Smooth muscle cell (in vitro differentiated cells): ENCODE data around the gene TCF12. TPM values are rescaled to one million over a fixed set of nuclear protein-coding genes. Genes with fewer than 3 reads are reported as not detected.
A peak's percentile ranks its signal among the peaks of the same experiment; 100 is the strongest.

Experiments
- DNase-seq: peaks from one replicate; lab custom pipeline; 2025; ENCODE audit not compliant: unreplicated experiment; lab: John Stamatoyannopoulos, UW
- H2AFZ ChIP-seq: fragments of 200-600 bp; sonication (generic); 2 replicates; pipeline ENCODE4 v1.6.0; 2016; ENCODE audit warnings: antibody characterized with exemption, low read depth, mild to moderate bottlenecking
- H3F3A ChIP-seq: fragments of 200-600 bp; sonication (generic); 2 replicates; pipeline ENCODE4 v1.6.0; 2017; ENCODE audit warnings: antibody characterized with exemption, low read depth
- H3K27ac ChIP-seq: fragments of 200-600 bp; sonication (generic); 2 replicates; pipeline ENCODE4 v1.5.1; 2016; ENCODE audit warnings: low read depth, mild to moderate bottlenecking
- H3K27me3 ChIP-seq: fragments of 200-600 bp; sonication (generic); 2 replicates; pipeline ENCODE4 v1.6.1; 2016; ENCODE audit warnings: low read depth, mild to moderate bottlenecking
- H3K36me3 ChIP-seq: fragments of 200-600 bp; sonication (generic); 2 replicates; pipeline ENCODE4 v1.5.1; 2016; ENCODE audit warnings: low read depth
- H3K4me1 ChIP-seq: fragments of 200-600 bp; sonication (generic); 2 replicates; pipeline ENCODE4 v1.5.1; 2016; ENCODE audit warnings: low read depth
- H3K4me2 ChIP-seq: fragments of 200-600 bp; sonication (generic); 2 replicates; pipeline ENCODE4 v1.6.0; 2016; ENCODE audit warnings: mild to moderate bottlenecking
- H3K4me3 ChIP-seq: fragments of 200-600 bp; sonication (generic); 2 replicates; pipeline ENCODE4 v1.5.1; 2016; ENCODE audit warnings: mild to moderate bottlenecking
- H3K79me2 ChIP-seq: fragments of 200-600 bp; sonication (generic); 2 replicates; pipeline ENCODE4 v1.6.0; 2016; ENCODE audit warnings: low read depth, mild to moderate bottlenecking
- H3K9ac ChIP-seq: fragments of 200-600 bp; sonication (generic); 2 replicates; pipeline ENCODE4 v1.6.0; 2016; ENCODE audit warnings: low read depth
- H3K9me3 ChIP-seq: fragments of 200-600 bp; sonication (generic); replicated peaks from 2 replicates; pipeline ENCODE4 v1.5.1; 2016; ENCODE audit warnings: low read depth
- H4K20me1 ChIP-seq: fragments of 200-600 bp; sonication (generic); 2 replicates; pipeline ENCODE4 v1.6.0; 2016; ENCODE audit warnings: low read depth
- CTCF ChIP-seq: fragments of 200-600 bp; sonication (generic); IDR thresholded peaks from 2 replicates; pipeline ENCODE4 v1.5.1; 2017; ENCODE audit warnings: borderline replicate concordance, mild to moderate bottlenecking, antibody characterized with exemption; ENCODE audit not compliant: insufficient read depth, poor library complexity, severe bottlenecking
- WGBS: methylation state at CpG from one replicate; pipeline ENCODE4 v1.1.7; 2016; ENCODE audit warnings: low lambda C conversion rate; 5-methylcytosine and 5-hydroxymethylcytosine counted together
- polyA plus RNA-seq: library from polyadenylated mRNA; unstranded; fragments of >200 nt; fragmentation: Nextera tagmentation; extraction: Ambion mirVana; gene quantifications from 2 replicates; pipeline ENCODE4 v1.2.1, GENCODE V29; 2016
- total RNA-seq: library from RNA; depleted of rRNA; stranded (reverse); fragments of >200 nt; gene quantifications from 2 replicates; pipeline ENCODE4 v1.2.3, GENCODE V29; 2014

TCF12 gene
- total and polyA plus RNA-seq, 2 experiments from 2014 or later = 54.1 to 302 TPM

GRCh38 chr15:57235186-57235585, 316.7 kb downstream of the TCF12 start:
- Histone ChIP-seq H4K20me1 (no peaks in the 10 kb centered on the region), H3K4me3 (no peak overlapping the region), H3K36me3 (peaks cover 11% of the 10 kb centered on the region), H3K4me1 (peaks cover 28% of the 10 kb centered on the region), H3K27me3 (no peaks in the 10 kb centered on the region), H3K4me2 (no peak overlapping the region), H3K79me2 (peaks cover 25% of the 10 kb centered on the region), H2AFZ (no peak overlapping the region), H3K9ac (peak overlapping the region; percentile 32), H3F3A (no peaks in the 10 kb centered on the region), H3K9me3 (no peaks in the 10 kb centered on the region), H3K27ac (peak overlapping the region; percentile 71)
- WGBS = 93% methylated on average over 4 of the region's 4 CpGs
- DNase-seq = no peak
- no peak for TF ChIP-seq CTCF

GRCh38 chr15:57235873-57236272, 317.4 kb downstream of the TCF12 start:
- H3K9ac ChIP-seq = no peak overlapping the region
- TF ChIP-seq CTCF = no peak
- no peak overlapping the region for H2AFZ ChIP-seq
- H3K9me3 ChIP-seq = no peaks in the 10 kb centered on the region
- H3K79me2 ChIP-seq = peaks cover 18% of the 10 kb centered on the region
- no peaks in the 10 kb centered on the region for H4K20me1 ChIP-seq
- no peak for DNase-seq
- peaks cover 28% of the 10 kb centered on the region for H3K4me1 ChIP-seq
- H3F3A ChIP-seq = no peaks in the 10 kb centered on the region
- peak overlapping the region; percentile 71 for H3K27ac ChIP-seq
- peaks cover 11% of the 10 kb centered on the region for H3K36me3 ChIP-seq
- WGBS = 47% methylated on average over 4 of the region's 4 CpGs
- H3K4me2 ChIP-seq = peak overlapping the region; percentile 45
- H3K4me3 ChIP-seq = no peak overlapping the region
- H3K27me3 ChIP-seq = no peaks in the 10 kb centered on the region

GRCh38 chr15:57236561-57237300, 318.3 kb downstream of the TCF12 start:
- Histone ChIP-seq H3F3A (no peaks in the 10 kb centered on the region), H3K4me2 (peak overlapping the region; percentile 45), H3K9ac (no peak overlapping the region), H4K20me1 (no peaks in the 10 kb centered on the region), H3K9me3 (no peaks in the 10 kb centered on the region), H3K79me2 (peaks cover 10% of the 10 kb centered on the region), H3K36me3 (peaks cover 11% of the 10 kb centered on the region), H2AFZ (no peak overlapping the region), H3K4me1 (peaks cover 28% of the 10 kb centered on the region), H3K4me3 (no peak overlapping the region), H3K27me3 (no peaks in the 10 kb centered on the region), H3K27ac (peak overlapping the region; percentile 71)
- no peak for TF ChIP-seq CTCF
- 33% methylated on average over 3 of the region's 3 CpGs for WGBS
- no peak for DNase-seq

GRCh38 chr15:57237301-57237642, 318.8 kb downstream of the TCF12 start:
- no peaks in the 10 kb centered on the region for H3F3A ChIP-seq
- H3K4me1 ChIP-seq = peaks cover 28% of the 10 kb centered on the region
- no peaks in the 10 kb centered on the region for H4K20me1 ChIP-seq
- no peak overlapping the region for H3K9ac ChIP-seq
- no peak for DNase-seq
- H3K4me2 ChIP-seq = peak overlapping the region; percentile 45
- peaks cover 11% of the 10 kb centered on the region for H3K36me3 ChIP-seq
- no peak overlapping the region for H3K4me3 ChIP-seq
- WGBS = 69% methylated on average over 2 of the region's 2 CpGs
- no peak for TF ChIP-seq CTCF
- H3K27ac ChIP-seq = peak overlapping the region; percentile 71
- H3K79me2 ChIP-seq = peaks cover 6% of the 10 kb centered on the region
- H3K27me3 ChIP-seq = no peaks in the 10 kb centered on the region
- no peaks in the 10 kb centered on the region for H3K9me3 ChIP-seq
- no peak overlapping the region for H2AFZ ChIP-seq
